BLaER1 treated with 17β-estradiol and CSF1 and Interleukin-3, amounts not matched to agents 10 nM and 100 nM (cell line): ENCODE data around the gene OPALIN.
A peak's percentile ranks its signal among the peaks of the same experiment; 100 is the strongest.

ENCODE experiments used
- H3K27ac ChIP-seq, 11 experiments: shearing (Covaris generic); formaldehyde crosslinking; 2 replicates each; pipeline ENCODE4 v1.8.1; 2022
- H3K27me3 ChIP-seq, 11 experiments: shearing (Covaris generic); formaldehyde crosslinking; 2 replicates each; pipeline ENCODE4 v1.8.1; 2022
- H3K36me3 ChIP-seq, 11 experiments: shearing (Covaris generic); formaldehyde crosslinking; 2 replicates each; pipeline ENCODE4 v1.8.1; 2022
- H3K4me1 ChIP-seq, 10 experiments: shearing (Covaris generic); formaldehyde crosslinking; 2 replicates each; pipeline ENCODE4 v1.8.1; 2022
- H3K4me2 ChIP-seq, 11 experiments: shearing (Covaris generic); formaldehyde crosslinking; 2 replicates each; pipeline ENCODE4 v1.8.1; 2022
- H3K4me3 ChIP-seq, 10 experiments: shearing (Covaris generic); formaldehyde crosslinking; 2 replicates each; pipeline ENCODE4 v1.8.1; 2022
- H3K9ac ChIP-seq, 11 experiments: shearing (Covaris generic); formaldehyde crosslinking; 2 replicates each; pipeline ENCODE4 v1.8.1; 2022
- H3K9me3 ChIP-seq, 11 experiments: shearing (Covaris generic); formaldehyde crosslinking; replicated peaks in 1 of 11; 2 replicates each; pipeline ENCODE4 v1.8.1; 2022
- H4K20me1 ChIP-seq, 11 experiments: shearing (Covaris generic); formaldehyde crosslinking; 2 replicates each; pipeline ENCODE4 v1.8.1; 2022
- Cebpa-rat ChIP-seq, 11 experiments: shearing (Covaris generic); IDR thresholded peaks; 2 replicates each; pipeline ENCODE4 v1.8.1; 2022

The OPALIN gene

DNA sequence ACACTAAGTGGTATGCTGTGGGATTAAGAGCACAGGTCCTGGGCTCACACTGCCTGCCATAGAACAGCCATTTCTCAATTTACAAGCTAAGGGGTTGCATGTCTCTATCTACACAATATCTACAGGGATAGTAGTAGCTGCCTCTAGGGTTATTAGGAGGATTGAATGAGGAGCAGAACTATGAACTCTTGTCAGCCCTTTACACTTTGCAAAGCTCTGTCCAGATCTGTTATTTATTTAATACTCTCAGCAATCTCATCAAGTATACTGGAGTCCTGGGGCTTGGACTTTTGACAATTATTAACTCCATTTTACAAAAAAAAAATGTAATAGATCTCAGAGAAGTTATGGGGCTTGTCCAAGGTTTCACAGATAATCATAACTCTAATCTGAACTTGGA, 6.8 kb downstream of the OPALIN start:
- Histone ChIP-seq H3K4me3 (no peak overlapping the region), H4K20me1 (peaks cover 0 to 11% (median 0%) of the 10 kb centered on the region in 11 experiments; a peak in 1 of 22 replicates), H3K27me3 (no peaks in the 10 kb centered on the region), H3K9ac (no peak overlapping the region), H3K27ac (no peak overlapping the region), H3K36me3 (peaks cover 0 to 82% (median 26%) of the 10 kb centered on the region in 11 experiments; a peak in 14 of 22 replicates), H3K4me2 (no peak overlapping the region), H3K4me1 (0 out of 20 replicates have a peak, but pooled peaks cover 0 to 8% (median 0%) of the 10 kb centered on the region in 10 experiments), H3K9me3 (peaks cover 0 to 4% (median 0%) of the 10 kb centered on the region in 11 experiments; a peak in 1 of 22 replicates)
- no peak for TF ChIP-seq Cebpa-rat (IDR thresholded peaks at IDR 0.05)

DNA sequence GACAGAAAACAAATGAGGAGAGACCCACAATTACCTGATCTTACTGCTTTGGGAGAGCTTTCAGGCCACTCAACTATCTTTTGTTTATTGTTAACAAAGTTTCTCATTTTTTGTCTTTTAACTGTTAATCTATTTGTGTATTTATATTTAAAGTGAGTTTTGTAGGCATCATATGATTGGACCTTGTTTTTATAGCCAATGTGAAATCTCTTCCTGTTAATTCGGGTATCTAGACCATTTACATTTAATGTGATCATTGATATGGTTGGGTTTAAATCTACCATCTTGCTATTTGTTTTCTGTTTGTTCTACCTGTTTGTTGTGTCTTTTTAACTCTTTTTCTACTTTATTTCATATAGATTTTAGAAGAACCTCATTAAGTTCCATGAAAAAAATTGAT, 12.5 kb downstream of the OPALIN start:
- Histone ChIP-seq H3K4me1 (peaks cover 7 to 23% (median 15%) of the 10 kb centered on the region in 10 experiments; a peak in 13 of 20 replicates), H4K20me1 (peaks cover 0 to 20% (median 0%) of the 10 kb centered on the region in 11 experiments; a peak in 2 of 22 replicates), H3K4me2 (no peak overlapping the region), H3K9me3 (peaks cover 14 to 38% (median 27%) of the 10 kb centered on the region in 11 experiments; a peak in 21 of 22 replicates), H3K27ac (peak overlapping the region in 2 of 11 experiments; percentile 32 to 58; a peak in 2 of 22 replicates), H3K9ac (no peak overlapping the region), H3K36me3 (peaks cover 0 to 89% (median 70%) of the 10 kb centered on the region in 11 experiments; a peak in 16 of 22 replicates), H3K27me3 (no peaks in the 10 kb centered on the region), H3K4me3 (peak overlapping the region in 1 of 10 experiments; percentile 19; a peak in 2 of 20 replicates)
- TF ChIP-seq Cebpa-rat (IDR thresholded peaks at IDR 0.05) = no peak

DNA sequence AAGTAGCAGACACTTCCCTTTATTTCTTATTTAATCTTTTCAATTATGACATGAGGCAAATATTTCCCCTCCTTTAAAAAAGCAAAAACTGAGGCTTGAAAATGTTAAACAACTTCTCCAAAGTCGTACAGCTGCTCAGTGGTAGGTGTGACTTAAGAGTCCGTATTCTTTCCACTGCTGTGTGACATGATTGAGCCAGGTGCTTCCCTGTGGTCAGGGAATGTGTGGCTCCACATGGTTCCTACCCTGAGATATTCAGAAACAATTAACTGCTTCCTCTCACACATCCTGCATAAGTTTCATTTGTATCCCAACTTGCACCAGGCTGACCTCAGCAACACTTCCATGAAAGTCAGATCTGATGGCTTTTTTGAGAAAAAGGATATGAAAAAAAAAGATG, 13.6 kb downstream of the OPALIN start:
- no peak for TF ChIP-seq Cebpa-rat (IDR thresholded peaks at IDR 0.05)
- no peak overlapping the region for H3K9ac ChIP-seq

DNA sequence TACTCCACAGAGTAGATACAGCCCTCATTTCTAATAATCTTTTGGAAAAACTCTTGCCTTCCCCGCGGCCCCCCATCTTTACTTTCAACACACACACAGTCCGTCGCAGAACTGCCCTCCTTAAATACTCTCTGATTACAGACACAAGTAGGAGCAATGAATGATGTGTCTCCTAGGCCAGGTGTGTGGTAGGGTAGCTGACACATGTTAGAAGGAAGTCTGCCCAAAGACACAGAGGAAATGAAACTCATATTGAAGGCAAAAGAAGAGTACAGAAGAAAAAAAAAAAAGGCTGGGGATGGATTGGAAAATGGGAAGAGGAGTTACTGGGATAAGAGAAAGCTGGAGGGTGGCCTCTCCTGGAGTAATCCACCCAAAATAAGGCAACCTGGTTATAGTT, 14.6 kb downstream of the OPALIN start:
- H3K9me3 ChIP-seq = peaks cover 14 to 38% (median 27%) of the 10 kb centered on the region in 11 experiments; a peak in 21 of 22 replicates
- peak overlapping the region in 6 of 11 experiments; percentile 9 to 58 (median 21); a peak in 6 of 22 replicates for H3K27ac ChIP-seq
- H3K9ac ChIP-seq = no peak overlapping the region
- H3K4me2 ChIP-seq = peak overlapping the region in 7 of 11 experiments; percentile 1 to 43 (median 18); a peak in 10 of 22 replicates
- TF ChIP-seq Cebpa-rat (IDR thresholded peaks at IDR 0.05) = no peak
- H3K4me3 ChIP-seq = no peak overlapping the region
- H3K4me1 ChIP-seq = peaks cover 7 to 23% (median 17%) of the 10 kb centered on the region in 10 experiments; a peak in 13 of 20 replicates
- H3K36me3 ChIP-seq = peaks cover 0 to 97% (median 78%) of the 10 kb centered on the region in 11 experiments; a peak in 16 of 22 replicates
- H3K27me3 ChIP-seq = no peaks in the 10 kb centered on the region
- H4K20me1 ChIP-seq = peaks cover 0 to 31% (median 0%) of the 10 kb centered on the region in 11 experiments; a peak in 2 of 22 replicates

More for the DNA sequence above, 13.6 kb downstream of the OPALIN start:
- Histone ChIP-seq H4K20me1 (peaks cover 0 to 26% (median 0%) of the 10 kb centered on the region in 11 experiments; a peak in 2 of 22 replicates), H3K27me3 (no peaks in the 10 kb centered on the region), H3K4me2 (peak overlapping the region in 5 of 11 experiments; percentile 5 to 24 (median 16); a peak in 4 of 22 replicates), H3K9me3 (peaks cover 14 to 38% (median 27%) of the 10 kb centered on the region in 11 experiments; a peak in 21 of 22 replicates), H3K4me3 (no peak overlapping the region), H3K4me1 (peaks cover 7 to 23% (median 15%) of the 10 kb centered on the region in 10 experiments; a peak in 13 of 20 replicates), H3K36me3 (peaks cover 0 to 94% (median 74%) of the 10 kb centered on the region in 11 experiments; a peak in 16 of 22 replicates), H3K27ac (peak overlapping the region in 4 of 11 experiments; percentile 27 to 58 (median 30); a peak in 5 of 22 replicates)

GRCh38 chr10:96342402-96342801, 16.4 kb downstream of the OPALIN start:
- no peak overlapping the region for H3K27ac ChIP-seq
- H3K36me3 ChIP-seq = peaks cover 0 to 97% (median 83%) of the 10 kb centered on the region in 11 experiments; a peak in 16 of 22 replicates
- peaks cover 0 to 46% (median 0%) of the 10 kb centered on the region in 11 experiments; a peak in 2 of 22 replicates for H4K20me1 ChIP-seq
- H3K4me3 ChIP-seq = no peak overlapping the region
- no peak overlapping the region for H3K9ac ChIP-seq
- TF ChIP-seq Cebpa-rat (IDR thresholded peaks at IDR 0.05) = no peak
- peaks cover 14 to 38% (median 27%) of the 10 kb centered on the region in 11 experiments; a peak in 21 of 22 replicates for H3K9me3 ChIP-seq
- H3K4me1 ChIP-seq = peaks cover 7 to 23% (median 15%) of the 10 kb centered on the region in 10 experiments; a peak in 13 of 20 replicates
- no peaks in the 10 kb centered on the region for H3K27me3 ChIP-seq
- H3K4me2 ChIP-seq = no peak overlapping the region

GRCh38 chr10:96341219-96342182, 17.3 kb downstream of the OPALIN start:
- no peak overlapping the region for H3K9ac ChIP-seq
- no peaks in the 10 kb centered on the region for H3K27me3 ChIP-seq
- H3K9me3 ChIP-seq = peaks cover 13 to 38% (median 26%) of the 10 kb centered on the region in 11 experiments; a peak in 21 of 22 replicates
- peaks cover 0 to 55% (median 0%) of the 10 kb centered on the region in 11 experiments; a peak in 3 of 22 replicates for H4K20me1 ChIP-seq
- peaks cover 0 to 100% (median 85%) of the 10 kb centered on the region in 11 experiments; a peak in 16 of 22 replicates for H3K36me3 ChIP-seq
- H3K27ac ChIP-seq = no peak overlapping the region
- no peak for TF ChIP-seq Cebpa-rat (IDR thresholded peaks at IDR 0.05)
- H3K4me1 ChIP-seq = peaks cover 7 to 23% (median 15%) of the 10 kb centered on the region in 10 experiments; a peak in 13 of 20 replicates
- H3K4me3 ChIP-seq = no peak overlapping the region
- H3K4me2 ChIP-seq = no peak overlapping the region

GRCh38 chr10:96339956-96340904, 18.6 kb downstream of the OPALIN start:
- no peak for TF ChIP-seq Cebpa-rat (IDR thresholded peaks at IDR 0.05)
- no peak overlapping the region for H3K4me2 ChIP-seq
- H3K9me3 ChIP-seq = peaks cover under 1 to 25% (median 13%) of the 10 kb centered on the region in 11 experiments; a peak in 17 of 22 replicates
- peaks cover 0 to 100% (median 85%) of the 10 kb centered on the region in 11 experiments; a peak in 15 of 22 replicates for H3K36me3 ChIP-seq
- peaks cover 9 to 21% (median 16%) of the 10 kb centered on the region in 10 experiments; a peak in 16 of 20 replicates for H3K4me1 ChIP-seq
- no peak overlapping the region for H3K27ac ChIP-seq
- no peak overlapping the region for H3K9ac ChIP-seq
- no peaks in the 10 kb centered on the region for H3K27me3 ChIP-seq
- H3K4me3 ChIP-seq = no peak overlapping the region
- H4K20me1 ChIP-seq = peaks cover 0 to 68% (median 0%) of the 10 kb centered on the region in 11 experiments; a peak in 4 of 22 replicates
